Measurements from ENCODE around the gene ERC2. TPM values are rescaled to one million over a fixed set of nuclear protein-coding genes. Genes with fewer than 3 reads are reported as not detected.

ERC2 gene
- total RNA-seq, 2 experiments from 2014 or later: not detected

GRCh38 chr3:55551644-55552043 lies 916.6 kb downstream of the ERC2 start:
- Histone ChIP-seq H3K27ac (ENCODE audit: low read depth, low read length, poor library complexity, severe bottlenecking) (no peak overlapping the region), H3K9me3 (ENCODE audit: low read length) (no peaks in the 10 kb centered on the region), H4K20me1 (ENCODE audit: insufficient read depth, low read length) (no peaks in the 10 kb centered on the region), H2AFZ (ENCODE audit: low read length) (no peak overlapping the region), H3K4me2 (ENCODE audit: low read length) (no peak overlapping the region), H3K4me3 (ENCODE audit: low read depth, low read length, poor library complexity, severe bottlenecking) (no peak overlapping the region), H3K4me1 (ENCODE audit: insufficient read depth, low read length, poor library complexity, severe bottlenecking) (peaks cover 31% of the 10 kb centered on the region), H3K9me2 (ENCODE audit: insufficient read depth, low read length) (no peaks in the 10 kb centered on the region), H3K79me2 (ENCODE audit: insufficient read depth, low read depth, low read length) (no peaks in the 10 kb centered on the region), H3K36me3 (ENCODE audit: insufficient read depth, low read length) (no peaks in the 10 kb centered on the region)
- BruUV-seq (replicated peaks): no TSS peak
- ChIA-PET CTCF (ENCODE audit: unreplicated experiment) (no interaction called here), POLR2A (interaction anchor here (0.7 kb wide), 2 partner anchors 61 to 1872 kb away, joined by 3 to 6 read pairs; no protein-coding TSS in a partner anchor)
- no peak for DNase-seq (ENCODE audit: low spot score)
- TF ChIP-seq EZH2phosphoT487 (IDR thresholded peaks at IDR 0.05; ENCODE audit: borderline replicate concordance, low read depth, low read length) (no peak), CTCF (conservative IDR thresholded peaks at IDR 0.05; ENCODE audit: low read length) (no peak)
- intact Hi-C loops (cut with micrococcal nuclease; ENCODE audit: unreplicated experiment): no loop called here

GRCh38 chr3:55549177-55549576 lies 919.1 kb downstream of the ERC2 start:
- peaks cover 6% of the 10 kb centered on the region for H3K4me1 ChIP-seq (ENCODE audit: insufficient read depth, low read length, poor library complexity, severe bottlenecking)
- POLR2A ChIA-PET: interaction anchor here (0.6 to 0.8 kb wide), 2 partner anchors 10 to 21 kb away, joined by 3 to 9 read pairs; no protein-coding TSS in a partner anchor
- H4K20me1 ChIP-seq (ENCODE audit: insufficient read depth, low read length): no peaks in the 10 kb centered on the region
- no peak overlapping the region for H3K4me2 ChIP-seq (ENCODE audit: low read length)
- intact Hi-C loops (cut with micrococcal nuclease; ENCODE audit: unreplicated experiment): loop anchor here (10.0 kb wide), 1 partner anchor 64 kb away; the partner anchor contains the start of gene WNT5A
- BruUV-seq (replicated peaks): no TSS peak
- no peak overlapping the region for H3K27ac ChIP-seq (ENCODE audit: low read depth, low read length, poor library complexity, severe bottlenecking)
- H2AFZ ChIP-seq (ENCODE audit: low read length): no peak overlapping the region
- H3K9me2 ChIP-seq (ENCODE audit: insufficient read depth, low read length): no peaks in the 10 kb centered on the region
- peak; percentile 33; the same call in 1 of the 2 replicates for TF ChIP-seq CTCF (conservative IDR thresholded peaks at IDR 0.05; ENCODE audit: low read length)
- no peak for TF ChIP-seq EZH2phosphoT487 (IDR thresholded peaks at IDR 0.05; ENCODE audit: borderline replicate concordance, low read depth, low read length)
- H3K36me3 ChIP-seq (ENCODE audit: insufficient read depth, low read length): no peaks in the 10 kb centered on the region
- H3K4me3 ChIP-seq (ENCODE audit: low read depth, low read length, poor library complexity, severe bottlenecking): no peak overlapping the region
- H3K9me3 ChIP-seq (ENCODE audit: low read length): no peaks in the 10 kb centered on the region
- CTCF ChIA-PET (ENCODE audit: unreplicated experiment): no interaction called here
- H3K79me2 ChIP-seq (ENCODE audit: insufficient read depth, low read depth, low read length): no peaks in the 10 kb centered on the region
- no peak for DNase-seq (ENCODE audit: low spot score)

GRCh38 chr3:55546866-55547669 lies 921.2 kb downstream of the ERC2 start:
- Histone ChIP-seq H3K9me2 (ENCODE audit: insufficient read depth, low read length) (no peaks in the 10 kb centered on the region), H4K20me1 (ENCODE audit: insufficient read depth, low read length) (no peaks in the 10 kb centered on the region), H3K4me1 (ENCODE audit: insufficient read depth, low read length, poor library complexity, severe bottlenecking) (no peaks in the 10 kb centered on the region), H3K4me3 (ENCODE audit: low read depth, low read length, poor library complexity, severe bottlenecking) (no peak overlapping the region), H3K36me3 (ENCODE audit: insufficient read depth, low read length) (no peaks in the 10 kb centered on the region), H3K27ac (ENCODE audit: low read depth, low read length, poor library complexity, severe bottlenecking) (no peak overlapping the region), H3K4me2 (ENCODE audit: low read length) (no peak overlapping the region), H3K79me2 (ENCODE audit: insufficient read depth, low read depth, low read length) (no peaks in the 10 kb centered on the region), H3K9me3 (ENCODE audit: low read length) (no peaks in the 10 kb centered on the region), H2AFZ (ENCODE audit: low read length) (0 out of 2 replicates have a peak overlapping the region, but pooled peaks have one; percentile 31)
- no peak for DNase-seq (ENCODE audit: low spot score)
- CTCF ChIA-PET (ENCODE audit: unreplicated experiment): no interaction called here
- POLR2A ChIA-PET: no interaction called here
- no peak for TF ChIP-seq CTCF (conservative IDR thresholded peaks at IDR 0.05; ENCODE audit: low read length)
- TF ChIP-seq EZH2phosphoT487 (IDR thresholded peaks at IDR 0.05; ENCODE audit: borderline replicate concordance, low read depth, low read length): no peak
- intact Hi-C loops (cut with micrococcal nuclease; ENCODE audit: unreplicated experiment): loop anchor here (10.0 kb wide), 1 partner anchor 62 kb away; the partner anchor contains the start of gene WNT5A
- no TSS peak for BruUV-seq (replicated peaks)

All from OCI-LY7 (cell line).